Activated T-helper 17 cell treated with anti-CD3 and anti-CD28 coated beads, Interleukin-2, amount 50 U/mL, for 72 hours (primary cell): ENCODE data around the gene FAM98B. TPM values are rescaled to one million over a fixed set of nuclear protein-coding genes. Genes with fewer than 3 reads are reported as not detected.
A peak's percentile ranks its signal among the peaks of the same experiment; 100 is the strongest.

Experiments used
- ATAC-seq: fragments of 150-1000 bp; cut with Tn5 transposase; replicated peaks from 2 replicates; pipeline ENCODE4 v1.10.0; 2021; ENCODE audit warnings: mild to moderate bottlenecking, moderate library complexity
- H3K27ac Mint-ChIP-seq: one replicate; pipeline ENCODE4 v1.8.0; 2022; ENCODE audit warnings: mixed read lengths
- H3K27me3 Mint-ChIP-seq: one replicate; pipeline ENCODE4 v1.8.0; 2022; ENCODE audit warnings: mixed read lengths
- H3K36me3 Mint-ChIP-seq: one replicate; pipeline ENCODE4 v1.8.0; 2022; ENCODE audit warnings: low read depth, mild to moderate bottlenecking, mixed read lengths
- H3K4me1 Mint-ChIP-seq: one replicate; pipeline ENCODE4 v1.8.0; 2022; ENCODE audit warnings: mixed read lengths
- H3K4me3 Mint-ChIP-seq: one replicate; pipeline ENCODE4 v1.8.0; 2022; ENCODE audit warnings: mild to moderate bottlenecking, mixed read lengths
- H3K9me3 Mint-ChIP-seq: one replicate; pipeline ENCODE4 v1.8.0; 2022; ENCODE audit warnings: mixed read lengths
- total RNA-seq, 2 donors: library from RNA; stranded (reverse); gene quantifications; one replicate each; pipeline ENCODE4 v1.2.3, GENCODE V29; 2022

Gene FAM98B
- total RNA-seq, 2 donors from 2014 or later, result 28.5 to 44.5 TPM

- Mint-ChIP-seq H3K9me3 (no peaks in the 10 kb centered on the region), H3K4me3 (no peak overlapping the region), H3K36me3 (no peaks in the 10 kb centered on the region), H3K27me3 (peaks cover 18% of the 10 kb centered on the region), H3K27ac (peak overlapping the region; percentile 40), H3K4me1 (peaks cover 6% of the 10 kb centered on the region)
- ATAC-seq, result peak; percentile 82
Measured at GRCh38 chr15:38440353-38441129, 13.4 kb upstream of the FAM98B start.

- H3K27ac Mint-ChIP-seq, result no peak overlapping the region
- peaks cover 18% of the 10 kb centered on the region for H3K27me3 Mint-ChIP-seq
- ATAC-seq, result no peak
- H3K9me3 Mint-ChIP-seq, result no peaks in the 10 kb centered on the region
- H3K4me1 Mint-ChIP-seq, result peaks cover 6% of the 10 kb centered on the region
- no peak overlapping the region for H3K4me3 Mint-ChIP-seq
- H3K36me3 Mint-ChIP-seq, result no peaks in the 10 kb centered on the region
Measured at GRCh38 chr15:38441130-38441519, 12.8 kb upstream of the FAM98B start.

DNA sequence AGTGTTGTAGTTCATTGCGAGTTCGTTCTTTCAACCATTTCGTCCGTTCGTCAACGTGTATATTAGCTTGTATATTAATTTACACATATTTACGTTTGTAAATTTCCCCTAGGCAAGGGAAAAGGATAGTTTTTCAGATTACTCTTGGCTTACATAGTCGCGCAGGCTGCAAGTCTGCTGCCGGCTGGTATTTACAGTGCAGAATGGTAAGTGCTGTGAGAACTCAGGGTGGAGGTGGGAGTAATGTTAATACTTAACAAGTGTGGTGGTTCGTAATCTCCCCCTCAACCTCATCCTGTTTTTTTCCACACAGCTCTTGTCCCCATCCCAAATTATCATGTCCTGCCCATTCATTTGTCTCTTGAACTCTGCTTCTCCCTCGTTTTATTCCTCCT, 766 bp downstream of the FAM98B start:
- no peak for ATAC-seq
- H3K9me3 Mint-ChIP-seq, result no peaks in the 10 kb centered on the region
- peak overlapping the region; percentile 84 for H3K4me3 Mint-ChIP-seq
- peaks cover 23% of the 10 kb centered on the region for H3K4me1 Mint-ChIP-seq
- peak overlapping the region; percentile 96 for H3K27ac Mint-ChIP-seq
- H3K36me3 Mint-ChIP-seq, result peaks cover 20% of the 10 kb centered on the region
- no peaks in the 10 kb centered on the region for H3K27me3 Mint-ChIP-seq

GRCh38 chr15:38455092-38455491, 1.2 kb downstream of the FAM98B start:
- Mint-ChIP-seq H3K4me1 (peaks cover 27% of the 10 kb centered on the region), H3K9me3 (no peaks in the 10 kb centered on the region), H3K4me3 (peak overlapping the region; percentile 84), H3K36me3 (peaks cover 20% of the 10 kb centered on the region), H3K27me3 (no peaks in the 10 kb centered on the region), H3K27ac (peak overlapping the region; percentile 96)
- peak; percentile 15 for ATAC-seq

- peaks cover 20% of the 10 kb centered on the region for H3K36me3 Mint-ChIP-seq
- H3K4me1 Mint-ChIP-seq, result peaks cover 40% of the 10 kb centered on the region
- no peak for ATAC-seq
- no peaks in the 10 kb centered on the region for H3K9me3 Mint-ChIP-seq
- no peak overlapping the region for H3K27ac Mint-ChIP-seq
- no peaks in the 10 kb centered on the region for H3K27me3 Mint-ChIP-seq
- H3K4me3 Mint-ChIP-seq, result no peak overlapping the region
Measured at GRCh38 chr15:38458646-38459045, 4.7 kb downstream of the FAM98B start.

DNA sequence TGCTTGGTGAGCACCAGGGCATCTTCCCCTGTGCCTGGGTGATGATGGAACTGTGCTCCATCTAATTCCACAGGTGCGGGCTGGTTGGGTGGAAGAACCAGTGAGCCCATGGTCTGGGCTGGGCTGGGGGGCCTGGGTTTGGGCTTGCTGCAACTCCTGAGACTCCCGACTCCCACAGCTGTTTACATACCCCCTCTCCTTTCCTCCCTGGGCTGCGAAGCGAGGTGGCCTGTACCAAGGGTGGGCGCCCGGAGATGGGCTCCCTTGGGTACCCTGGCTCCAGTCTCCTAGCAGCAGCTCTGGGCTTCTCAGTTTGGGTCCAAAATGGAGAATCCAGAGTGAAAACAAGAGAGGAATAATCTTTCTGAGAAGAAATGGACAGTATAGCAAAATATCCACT, 5.6 kb downstream of the FAM98B start:
- Mint-ChIP-seq H3K4me3 (no peak overlapping the region), H3K9me3 (no peaks in the 10 kb centered on the region), H3K27me3 (no peaks in the 10 kb centered on the region), H3K27ac (peak overlapping the region; percentile 24), H3K4me1 (peaks cover 40% of the 10 kb centered on the region), H3K36me3 (peaks cover 27% of the 10 kb centered on the region)
- ATAC-seq, result no peak

DNA sequence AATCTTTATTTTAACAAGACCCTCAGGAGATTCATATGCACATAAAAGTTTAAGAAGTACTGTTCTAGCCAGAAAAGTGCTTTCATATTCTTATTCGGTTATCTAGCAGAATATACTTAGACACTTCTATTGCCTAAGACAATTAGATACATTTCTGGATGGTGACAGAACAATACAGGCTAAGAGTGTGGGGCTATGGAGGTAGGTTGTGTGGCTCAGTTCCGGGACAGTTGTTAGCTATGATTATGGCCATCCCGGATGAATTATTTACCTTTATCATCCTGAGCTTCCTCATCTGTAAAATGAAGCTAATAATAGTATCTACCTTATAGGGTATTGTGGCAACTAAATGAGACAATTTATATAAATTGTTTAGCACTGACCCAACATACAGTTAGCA, 6.6 kb downstream of the FAM98B start:
- no peaks in the 10 kb centered on the region for H3K9me3 Mint-ChIP-seq
- no peak for ATAC-seq
- H3K4me1 Mint-ChIP-seq, result peaks cover 37% of the 10 kb centered on the region
- H3K27me3 Mint-ChIP-seq, result no peaks in the 10 kb centered on the region
- H3K27ac Mint-ChIP-seq, result peak overlapping the region; percentile 24
- peaks cover 32% of the 10 kb centered on the region for H3K36me3 Mint-ChIP-seq
- H3K4me3 Mint-ChIP-seq, result no peak overlapping the region

GRCh38 chr15:38461066-38461833, 7.3 kb downstream of the FAM98B start:
- H3K27me3 Mint-ChIP-seq, result no peaks in the 10 kb centered on the region
- ATAC-seq, result no peak
- peaks cover 26% of the 10 kb centered on the region for H3K36me3 Mint-ChIP-seq
- H3K4me3 Mint-ChIP-seq, result no peak overlapping the region
- no peaks in the 10 kb centered on the region for H3K9me3 Mint-ChIP-seq
- peaks cover 31% of the 10 kb centered on the region for H3K4me1 Mint-ChIP-seq
- no peak overlapping the region for H3K27ac Mint-ChIP-seq

- Mint-ChIP-seq H3K9me3 (no peaks in the 10 kb centered on the region), H3K4me1 (peaks cover 19% of the 10 kb centered on the region), H3K27me3 (no peaks in the 10 kb centered on the region), H3K36me3 (peaks cover 23% of the 10 kb centered on the region), H3K27ac (no peak overlapping the region), H3K4me3 (no peak overlapping the region)
- ATAC-seq, result no peak
Measured at GRCh38 chr15:38463893-38464292, 10.0 kb downstream of the FAM98B start.

- Mint-ChIP-seq H3K27me3 (no peaks in the 10 kb centered on the region), H3K27ac (no peak overlapping the region), H3K4me1 (peaks cover 17% of the 10 kb centered on the region), H3K4me3 (no peak overlapping the region), H3K9me3 (no peaks in the 10 kb centered on the region), H3K36me3 (peaks cover 23% of the 10 kb centered on the region)
- no peak for ATAC-seq
Measured at GRCh38 chr15:38464675-38465074, 10.7 kb downstream of the FAM98B start.

DNA sequence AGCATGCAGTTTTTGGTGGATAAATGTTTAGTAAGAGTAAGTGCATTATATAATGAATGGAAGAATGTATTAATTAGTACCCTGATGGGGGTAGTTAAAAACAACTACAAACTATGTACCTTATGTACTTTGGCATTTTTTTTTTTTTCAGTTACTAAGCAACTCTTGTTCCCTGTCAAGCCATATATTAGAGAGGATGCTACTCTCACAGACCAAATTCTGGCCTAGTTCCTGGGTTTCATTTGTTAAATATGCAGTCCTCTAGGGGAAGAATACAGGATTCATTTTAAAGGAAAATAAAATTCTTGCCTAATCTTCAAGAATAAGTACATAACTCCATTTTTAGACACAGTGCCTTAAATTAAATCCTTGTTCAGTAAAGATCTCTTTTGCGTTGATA, 16.9 kb downstream of the FAM98B start:
- Mint-ChIP-seq H3K4me1 (peaks cover 4% of the 10 kb centered on the region), H3K4me3 (no peak overlapping the region), H3K9me3 (no peaks in the 10 kb centered on the region), H3K27ac (no peak overlapping the region), H3K36me3 (peaks cover 55% of the 10 kb centered on the region), H3K27me3 (no peaks in the 10 kb centered on the region)
- no peak for ATAC-seq

DNA sequence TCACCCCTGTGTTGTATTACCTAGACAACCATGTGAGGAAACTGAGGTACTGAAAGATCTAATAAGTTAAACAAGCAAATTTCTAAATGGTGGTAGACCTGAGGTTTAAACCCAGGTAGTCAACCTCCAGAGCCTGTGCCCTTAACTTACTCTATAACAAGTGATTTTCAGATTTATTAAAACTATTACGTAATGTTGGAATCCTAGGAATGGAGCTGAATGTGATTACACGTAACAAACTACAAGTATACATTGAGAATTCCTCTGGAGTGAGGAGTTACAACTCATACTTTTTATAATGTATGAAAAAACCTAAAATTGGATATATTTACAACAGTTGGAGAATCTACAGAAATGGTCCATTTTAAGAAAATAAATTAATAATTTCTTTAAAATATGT, 18.0 kb downstream of the FAM98B start:
- Mint-ChIP-seq H3K9me3 (no peaks in the 10 kb centered on the region), H3K4me3 (no peak overlapping the region), H3K4me1 (peaks cover 4% of the 10 kb centered on the region), H3K27ac (no peak overlapping the region), H3K36me3 (peaks cover 63% of the 10 kb centered on the region), H3K27me3 (no peaks in the 10 kb centered on the region)
- no peak for ATAC-seq

DNA sequence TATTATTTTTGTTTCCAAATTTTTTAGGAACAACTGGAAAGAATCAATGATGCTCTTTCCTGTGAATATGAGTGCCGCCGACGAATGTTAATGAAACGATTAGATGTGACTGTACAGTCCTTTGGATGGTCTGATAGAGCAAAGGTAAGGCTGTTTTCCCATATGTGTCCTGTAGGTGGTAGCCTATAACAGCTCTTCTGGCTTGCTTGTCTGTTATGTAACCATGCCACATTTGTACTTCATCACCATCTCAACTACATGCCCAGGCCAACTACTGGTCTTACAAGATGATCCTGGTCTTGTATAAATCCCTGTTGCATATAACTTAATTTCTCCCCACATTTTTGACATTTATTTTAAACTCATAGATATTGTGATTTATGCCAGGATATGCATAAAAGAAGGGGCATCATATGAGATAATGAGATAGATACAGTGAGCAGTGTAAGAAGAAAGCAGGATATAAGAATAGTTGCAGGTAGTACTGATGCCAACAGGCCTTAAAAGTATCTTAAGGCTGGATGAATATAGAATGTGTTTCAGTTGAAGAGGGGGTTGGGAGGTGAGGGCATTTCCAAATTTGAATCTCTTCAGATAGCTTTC, 20.3 kb downstream of the FAM98B start:
- Mint-ChIP-seq H3K4me1 (peaks cover 4% of the 10 kb centered on the region), H3K4me3 (no peak overlapping the region), H3K27me3 (no peaks in the 10 kb centered on the region), H3K36me3 (peaks cover 71% of the 10 kb centered on the region), H3K27ac (peak overlapping the region; percentile 15), H3K9me3 (no peaks in the 10 kb centered on the region)
- peak; percentile 99 for ATAC-seq

DNA sequence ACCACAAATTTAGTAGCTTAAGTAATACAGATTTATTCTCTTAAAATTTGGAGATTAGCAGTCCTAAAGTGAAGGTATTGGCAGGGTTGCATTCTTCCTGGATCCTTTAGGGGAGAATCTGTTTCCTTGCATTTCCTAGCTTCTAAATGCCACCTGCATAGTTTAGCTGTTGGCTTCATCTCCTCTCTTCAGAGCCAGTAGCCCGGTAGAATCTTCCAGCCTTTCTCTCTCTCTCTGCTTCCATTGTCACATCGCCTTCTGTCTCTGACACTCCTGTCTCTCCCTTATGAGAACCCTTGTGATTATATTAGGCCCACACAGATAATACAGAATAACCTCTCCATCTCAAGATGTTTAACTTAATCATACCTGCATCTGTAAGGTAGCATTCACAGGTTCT, 21.4 kb downstream of the FAM98B start:
- H3K9me3 Mint-ChIP-seq, result no peaks in the 10 kb centered on the region
- H3K4me3 Mint-ChIP-seq, result no peak overlapping the region
- H3K27ac Mint-ChIP-seq, result peak overlapping the region; percentile 26
- H3K27me3 Mint-ChIP-seq, result no peaks in the 10 kb centered on the region
- peaks cover 76% of the 10 kb centered on the region for H3K36me3 Mint-ChIP-seq
- no peak for ATAC-seq
- peaks cover 4% of the 10 kb centered on the region for H3K4me1 Mint-ChIP-seq

- H3K27ac Mint-ChIP-seq, result peak overlapping the region; percentile 18
- no peak for ATAC-seq
- H3K4me3 Mint-ChIP-seq, result no peak overlapping the region
- peaks cover 71% of the 10 kb centered on the region for H3K36me3 Mint-ChIP-seq
- no peaks in the 10 kb centered on the region for H3K9me3 Mint-ChIP-seq
- peaks cover 4% of the 10 kb centered on the region for H3K4me1 Mint-ChIP-seq
- H3K27me3 Mint-ChIP-seq, result no peaks in the 10 kb centered on the region
Measured at GRCh38 chr15:38476120-38476519, 22.2 kb downstream of the FAM98B start.
